Fibroblast of mammary gland (primary cell): ENCODE measurements around the gene TMTC2.
"Not testable (repeated sequence)": the region's sequence is repeated elsewhere in the genome, so short reads cannot be mapped to it uniquely, and the experiment has no call there.

ENCODE experiments used
- DNase-seq: peaks from one replicate; pipeline ENCODE4 v3.0.0-alpha.2; 2010; ENCODE audit warnings: low read depth
- H3K4me3 ChIP-seq: 2 replicates; pipeline ENCODE4 v1.5.1; 2011; ENCODE audit warnings: low read depth, mild to moderate bottlenecking, low read length, moderate library complexity; ENCODE audit not compliant: control insufficient read depth
- TF ChIP-seq, protein P1 (sequence below): conservative IDR thresholded peaks from 2 replicates; pipeline ENCODE4 v1.5.1; 2011; ENCODE audit warnings: low read depth, low read length, inconsistent platforms; ENCODE audit not compliant: control insufficient read depth, insufficient read depth

The TMTC2 gene

GRCh38 chr12:82793751-82794281, 107.1 kb downstream of the TMTC2 start:
- H3K4me3 ChIP-seq, result no peak overlapping the region
- TF ChIP-seq, protein P1, sequence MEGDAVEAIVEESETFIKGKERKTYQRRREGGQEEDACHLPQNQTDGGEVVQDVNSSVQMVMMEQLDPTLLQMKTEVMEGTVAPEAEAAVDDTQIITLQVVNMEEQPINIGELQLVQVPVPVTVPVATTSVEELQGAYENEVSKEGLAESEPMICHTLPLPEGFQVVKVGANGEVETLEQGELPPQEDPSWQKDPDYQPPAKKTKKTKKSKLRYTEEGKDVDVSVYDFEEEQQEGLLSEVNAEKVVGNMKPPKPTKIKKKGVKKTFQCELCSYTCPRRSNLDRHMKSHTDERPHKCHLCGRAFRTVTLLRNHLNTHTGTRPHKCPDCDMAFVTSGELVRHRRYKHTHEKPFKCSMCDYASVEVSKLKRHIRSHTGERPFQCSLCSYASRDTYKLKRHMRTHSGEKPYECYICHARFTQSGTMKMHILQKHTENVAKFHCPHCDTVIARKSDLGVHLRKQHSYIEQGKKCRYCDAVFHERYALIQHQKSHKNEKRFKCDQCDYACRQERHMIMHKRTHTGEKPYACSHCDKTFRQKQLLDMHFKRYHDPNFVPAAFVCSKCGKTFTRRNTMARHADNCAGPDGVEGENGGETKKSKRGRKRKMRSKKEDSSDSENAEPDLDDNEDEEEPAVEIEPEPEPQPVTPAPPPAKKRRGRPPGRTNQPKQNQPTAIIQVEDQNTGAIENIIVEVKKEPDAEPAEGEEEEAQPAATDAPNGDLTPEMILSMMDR, result no peak
- no peak for DNase-seq

GRCh38 chr12:82797480-82797879, 110.8 kb downstream of the TMTC2 start:
- TF ChIP-seq, protein P1, result no peak
- no peak for DNase-seq
- H3K4me3 ChIP-seq, result no peak overlapping the region

- H3K4me3 ChIP-seq, result no peak overlapping the region
- TF ChIP-seq, protein P1, result no peak
- no peak for DNase-seq
Observed at GRCh38 chr12:82800185-82800584, 113.5 kb downstream of the TMTC2 start.

- DNase-seq, result no peak
- TF ChIP-seq, protein P1, result no peak
Observed at GRCh38 chr12:82801951-82802610, 115.4 kb downstream of the TMTC2 start.

GRCh38 chr12:82803201-82803600, 116.5 kb downstream of the TMTC2 start:
- no peak for DNase-seq
- TF ChIP-seq, protein P1, result no peak
- no peak overlapping the region for H3K4me3 ChIP-seq

More at GRCh38 chr12:82801951-82802610, 115.4 kb downstream of the TMTC2 start:
- H3K4me3 ChIP-seq, result no peak overlapping the region

DNA sequence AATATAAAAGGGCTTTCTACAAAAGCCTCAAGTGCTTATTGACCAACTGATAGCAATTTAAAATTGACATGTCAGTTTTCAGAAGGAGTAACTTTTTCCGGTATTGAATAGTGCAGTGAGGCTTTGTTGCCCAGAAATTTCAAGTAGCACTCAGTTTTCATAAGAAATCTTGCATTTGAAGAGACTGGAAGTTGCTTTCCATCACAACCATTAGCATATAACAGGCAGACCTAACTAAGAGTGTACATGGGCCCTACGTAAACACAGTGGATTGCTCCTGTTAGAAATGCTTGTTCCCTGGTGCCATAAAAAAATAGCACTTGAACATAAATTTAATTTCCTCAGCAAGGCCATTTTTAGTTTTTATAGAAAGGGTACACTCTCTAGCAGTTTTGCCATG, 117.9 kb downstream of the TMTC2 start:
- DNase-seq, result no peak
- H3K4me3 ChIP-seq, result no peak overlapping the region
- TF ChIP-seq, protein P1, result no peak

GRCh38 chr12:82805004-82805403, 118.3 kb downstream of the TMTC2 start:
- H3K4me3 ChIP-seq, DNase-seq: not testable (repeated sequence)
